Endothelial cell of umbilical vein (primary cell): ENCODE results near the gene CLPSL2. TPM values are rescaled to one million over a fixed set of nuclear protein-coding genes. Genes with fewer than 3 reads are reported as not detected.

Experiments
- BruUV-seq: library from RNA; stranded (reverse); fragments of 400-500 nt; replicated peaks from 2 replicates; lab custom pipeline; 2021; lab: Mats Ljungman, UMichigan
- CTCF ChIA-PET: fragments of 300-600, 350-600 bp; sonication (Branson Sonifier 250); formaldehyde crosslinking; loops from one replicate; lab custom pipeline; 2021; ENCODE audit warnings: antibody characterized with exemption, inconsistent platforms; lab: Charles Lee
- POLR2A ChIA-PET: fragments of 300-600, 350-600 bp; sonication (Branson Sonifier 250); formaldehyde crosslinking; loops from one replicate; lab custom pipeline; 2021; ENCODE audit warnings: antibody characterized with exemption, inconsistent platforms; lab: Charles Lee
- DNase-seq: peaks from one replicate; pipeline ENCODE4 v3.0.0-alpha.2; 2011; ENCODE audit warnings: low read depth, low spot score
- FAIRE-seq: peaks from 2 replicates; lab custom pipeline; 2011; peaks lifted over from hg19 to GRCh38; lab: Jason Lieb, UNC
- H2AFZ ChIP-seq: 2 replicates; pipeline ENCODE4 v1.6.0; 2012; ENCODE audit warnings: low read depth, low read length, control low read depth, inconsistent platforms
- H3K27ac ChIP-seq: 2 replicates; pipeline ENCODE4 v1.5.1; 2011; ENCODE audit warnings: low read depth, mild to moderate bottlenecking, control low read depth, low read length, moderate library complexity; ENCODE audit not compliant: insufficient read depth
- H3K27me3 ChIP-seq, 2 experiments: 2 replicates each; pipeline versions ENCODE4 v1.6.0 to v1.6.1; 2011; ENCODE audit warnings: low read length in 2 of 2, mixed read lengths in 1 of 2; ENCODE audit not compliant: control insufficient read depth in 2 of 2, insufficient read depth in 2 of 2
- H3K36me3 ChIP-seq, 2 experiments: 2 replicates in 1 of 2; 3 replicates in 1 of 2; pipeline ENCODE4 v1.5.1; 2011; ENCODE audit warnings: low read length in 2 of 2, mild to moderate bottlenecking in 1 of 2, moderate library complexity in 1 of 2; ENCODE audit not compliant: control insufficient read depth in 2 of 2, insufficient read depth in 2 of 2; ENCODE audit errors: extremely low read depth in 1 of 2
- H3K4me1 ChIP-seq: 3 replicates; pipeline ENCODE4 v1.5.1; 2011; ENCODE audit warnings: mild to moderate bottlenecking, low read length; ENCODE audit not compliant: control insufficient read depth, insufficient read depth; ENCODE audit errors: extremely low read depth
- H3K4me2 ChIP-seq: 2 replicates; pipeline ENCODE4 v1.6.1; 2011; ENCODE audit warnings: low read length, control low read depth, mixed read lengths; ENCODE audit not compliant: insufficient read depth
- H3K4me3 ChIP-seq, 3 experiments: fragments of 200-600 bp in 1 of 3; sonication (generic), shearing (Covaris generic) in 1 of 3; replicated peaks in 1 of 3; 2 replicates each; pipeline ENCODE4 v1.5.1; 2011 to 2016; ENCODE audit warnings: control low read depth in 3 of 3, low read length in 3 of 3, mild to moderate bottlenecking in 2 of 3, inconsistent platforms in 1 of 3, low read depth in 1 of 3, moderate library complexity in 1 of 3; ENCODE audit not compliant: insufficient read depth in 1 of 3
- H3K79me2 ChIP-seq: 2 replicates; pipeline ENCODE4 v1.6.0; 2012; ENCODE audit warnings: low read length, inconsistent platforms; ENCODE audit not compliant: control insufficient read depth, insufficient read depth
- H3K9ac ChIP-seq: replicated peaks from 2 replicates; pipeline ENCODE3; 2011; ENCODE audit warnings: low read length, control low read depth; ENCODE audit not compliant: insufficient read depth; ENCODE audit errors: extremely low read depth
- H3K9me1 ChIP-seq: replicated peaks from 3 replicates; pipeline ENCODE4 v1.6.0; 2011; ENCODE audit warnings: mild to moderate bottlenecking, low read length; ENCODE audit not compliant: control insufficient read depth, insufficient read depth; ENCODE audit errors: extremely low read depth
- H3K9me3 ChIP-seq: replicated peaks from 2 replicates; pipeline ENCODE4 v1.5.1; 2012; ENCODE audit warnings: low read length, inconsistent platforms; ENCODE audit not compliant: control insufficient read depth, insufficient read depth
- H4K20me1 ChIP-seq: replicated peaks from 2 replicates; pipeline ENCODE3; 2011; ENCODE audit warnings: mild to moderate bottlenecking, low read length; ENCODE audit not compliant: control insufficient read depth, insufficient read depth; ENCODE audit errors: extremely low read depth
- CTCF ChIP-seq, 2 donors: IDR thresholded peaks; 1 replicate in 1 of 2; 2 replicates in 1 of 2; pipeline ENCODE4 v1.5.1; 2011; ENCODE audit warnings: low read length in 2 of 2, mild to moderate bottlenecking in 2 of 2, moderate library complexity in 2 of 2, control low read depth in 1 of 2, inconsistent platforms in 1 of 2, low read depth in 1 of 2; ENCODE audit not compliant: insufficient read depth in 1 of 2; ENCODE audit errors: extremely low read depth in 1 of 2
- EZH2 ChIP-seq: IDR thresholded peaks from 2 replicates; pipeline ENCODE4 v1.6.1; 2012; ENCODE audit warnings: borderline replicate concordance, low read depth, mild to moderate bottlenecking, moderate library complexity, low read length, inconsistent platforms; ENCODE audit not compliant: severe bottlenecking
- FOS ChIP-seq: IDR thresholded peaks from 2 replicates; pipeline ENCODE4 v1.6.1; 2011; ENCODE audit warnings: mild to moderate bottlenecking, low read length, moderate library complexity, borderline replicate concordance; ENCODE audit not compliant: insufficient read depth
- GATA2 ChIP-seq: IDR thresholded peaks from 2 replicates; pipeline ENCODE4 v1.7.0; 2011; ENCODE audit warnings: low read depth, mild to moderate bottlenecking, moderate library complexity, mixed read lengths, low read length; ENCODE audit not compliant: insufficient read length, insufficient read depth
- JUN ChIP-seq: IDR thresholded peaks from 2 replicates; pipeline ENCODE4 v1.6.1; 2011; ENCODE audit warnings: borderline replicate concordance, low read depth; ENCODE audit not compliant: insufficient read length, insufficient read depth
- MYC ChIP-seq: IDR thresholded peaks from one replicate; pipeline ENCODE4 v1.6.1; 2011; ENCODE audit warnings: mild to moderate bottlenecking, low read depth, low read length
- POLR2A ChIP-seq: IDR thresholded peaks from 2 replicates; pipeline ENCODE4 v1.6.1; 2012; ENCODE audit warnings: low read depth, mild to moderate bottlenecking, control low read depth, low read length
- dilution Hi-C: fragments of 300-500 bp; cut with MboI; formaldehyde crosslinking; loops from one replicate; pipeline ENCODE4 v1.15.0; 2019; ENCODE audit warnings: low sequenced_read_pairs; ENCODE audit not compliant: extremely low pct_ligation_motif_present
- intact Hi-C: fragments of 100-400 bp; cut with micrococcal nuclease; formaldehyde crosslinking; loops from one replicate; pipeline ENCODE4 v1.10.0; 2022
- polyA plus RNA-seq, 4 experiments: library from polyadenylated mRNA; depleted of rRNA in 3 of 4; stranded (reverse) in 3 of 4; unstranded in 1 of 4; fragments of >200 nt; gene quantifications; 2 replicates each; pipeline versions ENCODE4 v1.2.1 to v1.2.3, GENCODE V29; 2011 to 2012; ENCODE audit warnings: missing spikeins in 1 of 4
- total RNA-seq: library from RNA; stranded (reverse); gene quantifications from 2 replicates; pipeline ENCODE4 v1.2.3, GENCODE V29; 2021

Gene CLPSL2
- total and polyA plus RNA-seq, 2 donors (not counting 3 experiments of a cell fraction or from before 2014, with no cell fraction given), result not detected

- Histone ChIP-seq H3K36me3 (no peaks in the 10 kb centered on the region), H3K9me1 (no peaks in the 10 kb centered on the region), H3K27ac (no peak overlapping the region), H3K4me1 (peaks cover 3% of the 10 kb centered on the region), H3K4me2 (no peak overlapping the region), H3K9ac (no peak overlapping the region), H2AFZ (no peak overlapping the region), H3K9me3 (no peaks in the 10 kb centered on the region), H4K20me1 (no peaks in the 10 kb centered on the region), H3K79me2 (no peaks in the 10 kb centered on the region), H3K4me3 (no peak overlapping the region), H3K27me3 (peaks cover 0 to 6% of the 10 kb centered on the region in 2 experiments)
- FAIRE-seq (no peak), DNase-seq (no peak)
- POLR2A ChIA-PET, result no interaction called here
- TF ChIP-seq EZH2, result no peak
- no peak for TF ChIP-seq FOS
- no peak for TF ChIP-seq GATA2
- no peak for TF ChIP-seq CTCF (IDR thresholded peaks at IDR 0.05; ENCODE audit: extremely low read depth in 1 of 2, insufficient read depth in 1 of 2, low read depth in 1 of 2, low read length in 2 of 2)
- TF ChIP-seq JUN, result no peak
- TF ChIP-seq MYC, result no peak
- TF ChIP-seq POLR2A, result no peak
- dilution Hi-C loops, result no loop called here
- CTCF ChIA-PET, result interaction anchor here (0.6 kb wide), 1 partner anchor 10 kb away, joined by 3 read pairs; no protein-coding TSS in a partner anchor
- no TSS peak for BruUV-seq
- intact Hi-C loops, result no loop called here
Observed at GRCh38 chr6:35777356-35778102, 1.1 kb downstream of the CLPSL2 start.
